Neutrophil (primary cell): ENCODE data around the gene RFLNA.

Experiments used
- H3K27ac ChIP-seq: fragments of 200-600 bp; sonication (generic); 2 replicates; pipeline ENCODE4 v1.5.1; 2016; ENCODE audit warnings: mild to moderate bottlenecking, moderate library complexity
- H3K27me3 ChIP-seq: fragments of 200-600 bp; sonication (generic); 2 replicates; pipeline ENCODE4 v1.6.0; 2016; ENCODE audit warnings: mild to moderate bottlenecking
- H3K36me3 ChIP-seq: fragments of 200-600 bp; sonication (generic); 2 replicates; pipeline ENCODE4 v1.5.1; 2017
- H3K4me1 ChIP-seq, 2 experiments: fragments of 200-600 bp in 1 of 2; sonication (generic) in 1 of 2; 1 replicate in 1 of 2; 2 replicates in 1 of 2; pipeline versions ENCODE4 v1.5.1 to v1.6.1; 2013 to 2016; ENCODE audit warnings: low read depth in 1 of 2, low read length in 1 of 2, mild to moderate bottlenecking in 1 of 2, moderate library complexity in 1 of 2; ENCODE audit not compliant: control insufficient read depth in 1 of 2, insufficient read depth in 1 of 2
- H3K4me3 ChIP-seq, 2 experiments: fragments of 200-600 bp in 1 of 2; sonication (generic) in 1 of 2; 1 replicate in 1 of 2; 2 replicates in 1 of 2; pipeline ENCODE4 v1.5.1; 2013 to 2016; ENCODE audit warnings: low read depth in 1 of 2, low read length in 1 of 2, mild to moderate bottlenecking in 1 of 2, moderate library complexity in 1 of 2
- H3K9me3 ChIP-seq: fragments of 200-600 bp; sonication (generic); 2 replicates; pipeline ENCODE4 v1.5.1; 2016
- CTCF ChIP-seq: fragments of 200-600 bp; sonication (generic); IDR thresholded peaks from 2 replicates; pipeline ENCODE4 v1.5.1; 2016; ENCODE audit warnings: antibody characterized with exemption

RFLNA gene

GRCh38 chr12:124344022-124344421 lies 49.1 kb downstream of the RFLNA start:
- Histone ChIP-seq H3K4me3 (no peak overlapping the region), H3K36me3 (peaks cover 90% of the 10 kb centered on the region), H3K4me1 (peaks cover 6 to 9% of the 10 kb centered on the region in 2 experiments), H3K9me3 (no peaks in the 10 kb centered on the region), H3K27me3 (no peaks in the 10 kb centered on the region), H3K27ac (no peak overlapping the region)
- TF ChIP-seq CTCF, result no peak

GRCh38 chr12:124344526-124344925 lies 49.6 kb downstream of the RFLNA start:
- H3K27me3 ChIP-seq, result no peaks in the 10 kb centered on the region
- peaks cover 94% of the 10 kb centered on the region for H3K36me3 ChIP-seq
- no peak overlapping the region for H3K27ac ChIP-seq
- TF ChIP-seq CTCF, result no peak
- no peak overlapping the region for H3K4me3 ChIP-seq
- H3K9me3 ChIP-seq, result no peaks in the 10 kb centered on the region
- H3K4me1 ChIP-seq, result peaks cover 6 to 9% of the 10 kb centered on the region in 2 experiments

- Histone ChIP-seq H3K9me3 (no peaks in the 10 kb centered on the region), H3K27ac (no peak overlapping the region), H3K27me3 (no peaks in the 10 kb centered on the region), H3K36me3 (peaks cover 95% of the 10 kb centered on the region), H3K4me3 (no peak overlapping the region), H3K4me1 (peaks cover 6 to 9% of the 10 kb centered on the region in 2 experiments)
- no peak for TF ChIP-seq CTCF
These were observed 50.9 kb downstream of the RFLNA start for GRCh38 chr12:124345795-124346194.

- H3K9me3 ChIP-seq, result no peaks in the 10 kb centered on the region
- peaks cover 95% of the 10 kb centered on the region for H3K36me3 ChIP-seq
- peaks cover 6 to 9% of the 10 kb centered on the region in 2 experiments for H3K4me1 ChIP-seq
- no peaks in the 10 kb centered on the region for H3K27me3 ChIP-seq
- no peak overlapping the region for H3K27ac ChIP-seq
- H3K4me3 ChIP-seq, result no peak overlapping the region
- TF ChIP-seq CTCF, result no peak
These were observed 51.7 kb downstream of the RFLNA start for GRCh38 chr12:124346425-124347168.

GRCh38 chr12:124347335-124347734 lies 52.4 kb downstream of the RFLNA start:
- no peak overlapping the region for H3K27ac ChIP-seq
- H3K9me3 ChIP-seq, result no peaks in the 10 kb centered on the region
- peaks cover 95% of the 10 kb centered on the region for H3K36me3 ChIP-seq
- H3K4me3 ChIP-seq, result no peak overlapping the region
- TF ChIP-seq CTCF, result no peak
- peaks cover 6 to 9% of the 10 kb centered on the region in 2 experiments for H3K4me1 ChIP-seq
- no peaks in the 10 kb centered on the region for H3K27me3 ChIP-seq
